GM12878 (cell line): ENCODE data around the gene YIPF4. TPM values are rescaled to one million over a fixed set of nuclear protein-coding genes. Genes with fewer than 3 reads are reported as not detected.

Source experiments
- BACH1 ChIP-seq: fragments of 450-650 bp; IDR thresholded peaks from 2 replicates; pipeline ENCODE4 v1.6.1; 2017; ENCODE audit warnings: mild to moderate bottlenecking, borderline replicate concordance
- DPF2 ChIP-seq: fragments of 450-650 bp; IDR thresholded peaks from 2 replicates; pipeline ENCODE4 v1.6.1; 2017; ENCODE audit warnings: mild to moderate bottlenecking
- ETV6 ChIP-seq, 2 experiments: fragments of 450-650 bp in 1 of 2; IDR thresholded peaks in 1 of 2; conservative IDR thresholded peaks in 1 of 2; 2 replicates each; pipeline ENCODE4 v1.6.1; 2014; ENCODE audit warnings: antibody characterized with exemption in 1 of 2, borderline replicate concordance in 1 of 2, low read depth in 1 of 2, mild to moderate bottlenecking in 1 of 2, moderate library complexity in 1 of 2
- MTA2 ChIP-seq: fragments of 450-650 bp; IDR thresholded peaks from 2 replicates; pipeline ENCODE4 v1.6.1; 2016; ENCODE audit warnings: low read depth, mild to moderate bottlenecking, moderate library complexity
- NFIC ChIP-seq: IDR thresholded peaks from 2 replicates; pipeline ENCODE4 v1.6.1; 2012; ENCODE audit warnings: low read depth, mild to moderate bottlenecking, inconsistent platforms, low read length, moderate library complexity
- NKRF ChIP-seq: fragments of 450-650 bp; conservative IDR thresholded peaks from 2 replicates; pipeline ENCODE4 v1.6.1; 2017; ENCODE audit warnings: mild to moderate bottlenecking, moderate library complexity
- NRF1 ChIP-seq: conservative IDR thresholded peaks from 2 replicates; pipeline ENCODE4 v1.6.1; 2011; ENCODE audit warnings: mild to moderate bottlenecking, low read depth, low read length, improper control_type of control experiment
- RAD51 ChIP-seq: fragments of 450-650 bp; IDR thresholded peaks from 2 replicates; pipeline ENCODE4 v1.6.1; 2016; ENCODE audit warnings: moderate library complexity, mild to moderate bottlenecking, inconsistent platforms
- RB1 ChIP-seq: fragments of 450-650 bp; formaldehyde crosslinking; IDR thresholded peaks from 2 replicates; pipeline ENCODE4 v1.6.1; 2017; ENCODE audit warnings: mild to moderate bottlenecking, borderline replicate concordance
- REST ChIP-seq: IDR thresholded peaks from 2 replicates; pipeline ENCODE4 v1.6.1; 2012; ENCODE audit warnings: mild to moderate bottlenecking, low read depth, low read length
- SIX5 ChIP-seq: IDR thresholded peaks from 2 replicates; pipeline ENCODE4 v1.6.1; 2011; ENCODE audit warnings: mild to moderate bottlenecking, low read depth, low read length, moderate library complexity; ENCODE audit not compliant: severe bottlenecking
- SREBF2 ChIP-seq: IDR thresholded peaks from 2 replicates; pipeline ENCODE4 v1.6.1; 2012; ENCODE audit warnings: mild to moderate bottlenecking, low read length
- SRF ChIP-seq, 2 experiments: IDR thresholded peaks; 2 replicates each; pipeline ENCODE4 v1.6.1; 2011; ENCODE audit warnings: low read depth in 2 of 2, low read length in 2 of 2, mild to moderate bottlenecking in 1 of 2, moderate library complexity in 1 of 2
- SUZ12 ChIP-seq: fragments of 200-600 bp; sonication (generic); IDR thresholded peaks from one replicate; pipeline ENCODE4 v1.6.1; 2018; ENCODE audit warnings: antibody characterized with exemption, mild to moderate bottlenecking; ENCODE audit not compliant: unreplicated experiment
- TBL1XR1 ChIP-seq: IDR thresholded peaks from 2 replicates; pipeline ENCODE4 v1.6.1; 2012; ENCODE audit warnings: low read depth, low read length, improper control_type of control experiment
- TCF12 ChIP-seq: IDR thresholded peaks from 2 replicates; pipeline ENCODE4 v1.6.1; 2011; ENCODE audit warnings: low read depth, mild to moderate bottlenecking, low read length
- YY1 ChIP-seq: IDR thresholded peaks from 2 replicates; pipeline ENCODE4 v1.6.1; 2011; ENCODE audit warnings: low read depth, mild to moderate bottlenecking, low read length
- ZNF207 ChIP-seq: fragments of 450-650 bp; IDR thresholded peaks from 2 replicates; pipeline ENCODE4 v1.6.1; 2014; ENCODE audit warnings: antibody characterized with exemption, mild to moderate bottlenecking, borderline replicate concordance
- polyA plus RNA-seq, 11 experiments: library from polyadenylated mRNA; depleted of rRNA in 4 of 11; unstranded in 6 of 11; stranded (reverse) in 5 of 11; fragments of >200 nt; fragmentation: Nextera tagmentation in 4 of 11; fragmentation: Illumina TruSeq in 1 of 11; extraction: Ambion mirVana in 4 of 11; extraction: Trizol in 1 of 11; gene quantifications; 1 replicate in 1 of 11; 2 replicates in 10 of 11; pipeline versions ENCODE4 v1.2.1 to v1.2.3, GENCODE V29; 2011 to 2016; ENCODE audit warnings: inconsistent platforms in 2 of 11, missing spikeins in 2 of 11, low read depth in 1 of 11
- total RNA-seq, 4 experiments: library from RNA; depleted of rRNA in 3 of 4; stranded (reverse); fragments of >200 nt in 3 of 4; fragmentation: Illumina TruSeq in 1 of 4; extraction: Trizol in 1 of 4; gene quantifications; 2 replicates each; pipeline versions ENCODE4 v1.2.1 to v1.2.3, GENCODE V29; 2013 to 2021
- TF ChIP-seq, protein P1 (sequence below): fragments of 450-650 bp; IDR thresholded peaks from 2 replicates; pipeline ENCODE4 v1.6.1; 2016; ENCODE audit warnings: mild to moderate bottlenecking
- TF ChIP-seq, protein P2 (sequence below): fragments of 450-650 bp; IDR thresholded peaks from 2 replicates; pipeline ENCODE4 v1.6.1; 2018; ENCODE audit warnings: borderline replicate concordance, mild to moderate bottlenecking; ENCODE audit not compliant: partially characterized antibody

The YIPF4 gene
- total and polyA plus RNA-seq, 10 of the 15 experiments (the other 5 are each of a cell fraction or from before 2014, with no cell fraction given): 2.8 to 60.4 (median 11.1) TPM

DNA sequence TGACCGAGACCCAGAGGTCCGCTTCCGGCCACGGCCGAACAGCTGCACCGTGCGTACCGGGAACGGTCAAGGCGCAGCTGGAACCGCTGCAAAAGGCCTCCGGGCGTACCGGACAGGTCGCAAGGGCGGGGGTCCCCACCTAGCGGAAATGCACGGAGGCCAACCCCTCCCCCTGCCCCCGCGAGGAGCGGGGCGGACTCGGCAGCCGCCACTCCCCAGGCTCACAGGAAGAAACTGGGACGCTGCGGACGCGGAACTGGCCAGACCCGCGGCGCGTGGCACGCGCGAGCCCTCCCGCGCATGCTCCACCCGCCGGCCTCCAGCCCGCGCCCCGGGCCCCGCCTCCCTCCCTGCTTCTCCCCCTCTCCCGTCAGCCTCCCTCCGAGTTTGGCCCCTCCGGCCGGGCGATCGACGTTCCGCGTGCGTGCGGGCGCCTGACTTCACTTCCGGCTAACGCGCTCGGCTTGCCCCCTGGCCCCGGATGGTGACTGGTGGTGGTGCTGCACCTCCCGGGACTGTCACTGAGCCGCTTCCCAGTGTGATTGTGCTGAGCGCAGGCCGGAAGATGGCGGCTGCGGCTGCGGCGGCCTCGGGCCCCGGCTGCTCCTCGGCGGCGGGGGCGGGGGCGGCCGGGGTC, 79.1 kb downstream of the YIPF4 start, which contains the start of gene BIRC6 (continued):
- peak; percentile 79 for TF ChIP-seq NKRF
- TF ChIP-seq RB1: peak; percentile 84; the same call in 1 of the 2 replicates
- TF ChIP-seq RAD51: no peak
- peak; percentile 47; the same call in 1 of the 2 replicates for TF ChIP-seq MTA2
- TF ChIP-seq NRF1: peak; percentile 79
- TF ChIP-seq, protein P1, sequence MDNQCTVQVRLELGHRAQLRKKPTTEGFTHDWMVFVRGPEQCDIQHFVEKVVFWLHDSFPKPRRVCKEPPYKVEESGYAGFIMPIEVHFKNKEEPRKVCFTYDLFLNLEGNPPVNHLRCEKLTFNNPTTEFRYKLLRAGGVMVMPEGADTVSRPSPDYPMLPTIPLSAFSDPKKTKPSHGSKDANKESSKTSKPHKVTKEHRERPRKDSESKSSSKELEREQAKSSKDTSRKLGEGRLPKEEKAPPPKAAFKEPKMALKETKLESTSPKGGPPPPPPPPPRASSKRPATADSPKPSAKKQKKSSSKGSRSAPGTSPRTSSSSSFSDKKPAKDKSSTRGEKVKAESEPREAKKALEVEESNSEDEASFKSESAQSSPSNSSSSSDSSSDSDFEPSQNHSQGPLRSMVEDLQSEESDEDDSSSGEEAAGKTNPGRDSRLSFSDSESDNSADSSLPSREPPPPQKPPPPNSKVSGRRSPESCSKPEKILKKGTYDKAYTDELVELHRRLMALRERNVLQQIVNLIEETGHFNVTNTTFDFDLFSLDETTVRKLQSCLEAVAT: no peak
- 0 out of 4 replicates have a peak, but pooled peaks of 1 of the 2 experiments have one; percentile 17 for TF ChIP-seq ETV6 (conservative IDR thresholded peaks at IDR 0.05 in 1 of 2, IDR thresholded peaks at IDR 0.05 in 1 of 2; ENCODE audit: borderline replicate concordance in 1 of 2, low read depth in 1 of 2)
- TF ChIP-seq TCF12: peak; percentile 24
- TF ChIP-seq DPF2: peak; percentile 71
- TF ChIP-seq SRF (IDR thresholded peaks at IDR 0.05; ENCODE audit: low read depth in 2 of 2, low read length in 2 of 2): peak in 1 of 2 experiments; percentile 68; a peak in 1 of 4 replicates
- TF ChIP-seq SIX5: peak; percentile 49
- TF ChIP-seq, protein P2, sequence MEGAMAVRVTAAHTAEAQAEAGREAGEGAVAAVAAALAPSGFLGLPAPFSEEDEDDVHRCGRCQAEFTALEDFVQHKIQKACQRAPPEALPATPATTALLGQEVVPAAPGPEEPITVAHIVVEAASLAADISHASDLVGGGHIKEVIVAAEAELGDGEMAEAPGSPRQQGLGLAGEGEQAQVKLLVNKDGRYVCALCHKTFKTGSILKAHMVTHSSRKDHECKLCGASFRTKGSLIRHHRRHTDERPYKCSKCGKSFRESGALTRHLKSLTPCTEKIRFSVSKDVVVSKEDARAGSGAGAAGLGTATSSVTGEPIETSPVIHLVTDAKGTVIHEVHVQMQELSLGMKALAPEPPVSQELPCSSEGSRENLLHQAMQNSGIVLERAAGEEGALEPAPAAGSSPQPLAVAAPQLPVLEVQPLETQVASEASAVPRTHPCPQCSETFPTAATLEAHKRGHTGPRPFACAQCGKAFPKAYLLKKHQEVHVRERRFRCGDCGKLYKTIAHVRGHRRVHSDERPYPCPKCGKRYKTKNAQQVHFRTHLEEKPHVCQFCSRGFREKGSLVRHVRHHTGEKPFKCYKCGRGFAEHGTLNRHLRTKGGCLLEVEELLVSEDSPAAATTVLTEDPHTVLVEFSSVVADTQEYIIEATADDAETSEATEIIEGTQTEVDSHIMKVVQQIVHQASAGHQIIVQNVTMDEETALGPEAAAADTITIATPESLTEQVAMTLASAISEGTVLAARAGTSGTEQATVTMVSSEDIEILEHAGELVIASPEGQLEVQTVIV: peak; percentile 11
- peak; percentile 61; the same call in 1 of the 2 replicates for TF ChIP-seq TBL1XR1
- no peak for TF ChIP-seq SUZ12
- TF ChIP-seq SREBF2: no peak
- no peak for TF ChIP-seq REST
- TF ChIP-seq YY1: peak; percentile 95
- no peak for TF ChIP-seq ZNF207
- peak; percentile 81 for TF ChIP-seq BACH1
- TF ChIP-seq NFIC: no peak
